AG04450 (cell line): ENCODE data around the gene TLNRD1. TPM values are rescaled to one million over a fixed set of nuclear protein-coding genes. Genes with fewer than 3 reads are reported as not detected.

ENCODE experiments used
- CTCF ChIA-PET: fragments of 300-600, 350-600 bp; formaldehyde crosslinking; extraction: SDS; loops from one replicate; lab custom pipeline; 2022; ENCODE audit warnings: antibody characterized with exemption, inconsistent platforms; lab: Charles Lee
- POLR2A ChIA-PET: fragments of 350-600 bp; formaldehyde crosslinking; extraction: SDS; loops from one replicate; lab custom pipeline; 2021; ENCODE audit warnings: antibody characterized with exemption, inconsistent platforms; lab: Yijun Ruan, JAX
- DNase-seq: peaks from one replicate; pipeline ENCODE4 v3.0.0-alpha.2; 2011; ENCODE audit warnings: low read depth, low spot score
- H3K27ac ChIP-seq: one replicate; pipeline ENCODE4 v1.5.1; 2012; ENCODE audit warnings: low read depth, low read length, control low read depth
- H3K27me3 ChIP-seq: one replicate; pipeline ENCODE4 v1.6.0; 2012; ENCODE audit warnings: low read length; ENCODE audit not compliant: control insufficient read depth, insufficient read depth
- H3K4me3 ChIP-seq: 2 replicates; pipeline ENCODE4 v1.5.1; 2011; ENCODE audit warnings: mild to moderate bottlenecking, low read depth, low read length, control low read depth
- H3K9me3 ChIP-seq: 2 replicates; pipeline ENCODE4 v1.5.1; 2012; ENCODE audit warnings: low read length; ENCODE audit not compliant: control insufficient read depth, insufficient read depth
- CTCF ChIP-seq: IDR thresholded peaks from 2 replicates; pipeline ENCODE4 v1.5.1; 2011; ENCODE audit warnings: low read depth, low read length, control low read depth, inconsistent platforms
- polyA plus RNA-seq: library from polyadenylated mRNA; depleted of rRNA; stranded (reverse); fragments of >200 nt; gene quantifications from 2 replicates; pipeline ENCODE4 v1.2.3, GENCODE V29; 2011

Gene TLNRD1
- polyA plus RNA-seq, 1 experiment, result 3.5 TPM

GRCh38 chr15:81043935-81044575 is 43.3 kb downstream of the TLNRD1 start:
- Histone ChIP-seq H3K27me3 (peaks cover 10% of the 10 kb centered on the region), H3K27ac (no peak overlapping the region), H3K9me3 (peaks cover 2% of the 10 kb centered on the region; the same call in 1 of the 2 replicates), H3K4me3 (no peak overlapping the region)
- CTCF ChIA-PET, result no interaction called here
- POLR2A ChIA-PET, result no interaction called here
- no peak for DNase-seq
- TF ChIP-seq CTCF, result no peak

GRCh38 chr15:81046290-81046689 is 45.6 kb downstream of the TLNRD1 start:
- POLR2A ChIA-PET, result no interaction called here
- no peak for DNase-seq
- Histone ChIP-seq H3K27ac (no peak overlapping the region), H3K9me3 (peaks cover 2% of the 10 kb centered on the region; the same call in 1 of the 2 replicates), H3K27me3 (peaks cover 12% of the 10 kb centered on the region), H3K4me3 (no peak overlapping the region)
- CTCF ChIA-PET, result no interaction called here
- TF ChIP-seq CTCF, result no peak

GRCh38 chr15:81047928-81048327 is 47.2 kb downstream of the TLNRD1 start:
- CTCF ChIA-PET, result no interaction called here
- Histone ChIP-seq H3K9me3 (peaks cover 2% of the 10 kb centered on the region; the same call in 1 of the 2 replicates), H3K4me3 (no peak overlapping the region), H3K27me3 (peaks cover 12% of the 10 kb centered on the region), H3K27ac (no peak overlapping the region)
- TF ChIP-seq CTCF, result no peak
- POLR2A ChIA-PET, result no interaction called here
- no peak for DNase-seq

- ChIA-PET POLR2A (no interaction called here), CTCF (interaction anchor here (0.6 kb wide), 1 partner anchor 216 kb away, joined by 3 read pairs; no protein-coding TSS in a partner anchor)
- Histone ChIP-seq H3K27ac (no peak overlapping the region), H3K4me3 (no peak overlapping the region), H3K27me3 (peaks cover 12% of the 10 kb centered on the region), H3K9me3 (peaks cover 2% of the 10 kb centered on the region; the same call in 1 of the 2 replicates)
- DNase-seq, result no peak
- TF ChIP-seq CTCF, result no peak
Observed at GRCh38 chr15:81049835-81050234, 49.1 kb downstream of the TLNRD1 start.

GRCh38 chr15:81050259-81050658 is 49.5 kb downstream of the TLNRD1 start:
- DNase-seq, result no peak
- no peak for TF ChIP-seq CTCF
- POLR2A ChIA-PET, result no interaction called here
- CTCF ChIA-PET, result interaction anchor here (0.6 to 2.1 kb wide), 2 partner anchors 216 kb away, joined by 3 to 6 read pairs; no protein-coding TSS in a partner anchor
- H3K27me3 ChIP-seq, result peaks cover 12% of the 10 kb centered on the region
- H3K27ac ChIP-seq, result no peak overlapping the region
- H3K4me3 ChIP-seq, result no peak overlapping the region
- H3K9me3 ChIP-seq, result peaks cover 2% of the 10 kb centered on the region; the same call in 1 of the 2 replicates
